NT2/D1 (cell line): ENCODE results near the gene NUDCD2.
"Not testable (repeated sequence)": the region's sequence is repeated elsewhere in the genome, so short reads cannot be mapped to it uniquely, and the experiment has no call there.

Experiments
- SUZ12 ChIP-seq: IDR thresholded peaks from 2 replicates; pipeline ENCODE4 v1.6.1; 2011; ENCODE audit not compliant: insufficient read length, insufficient read depth; ENCODE audit errors: extremely low read depth
- YY1 ChIP-seq: IDR thresholded peaks from 2 replicates; pipeline ENCODE4 v1.6.1; 2011; ENCODE audit not compliant: insufficient read length, insufficient read depth
- ZNF274 ChIP-seq: IDR thresholded peaks from 2 replicates; pipeline ENCODE4 v1.6.1; 2011; ENCODE audit warnings: mild to moderate bottlenecking, low read depth, low read length

DNA sequence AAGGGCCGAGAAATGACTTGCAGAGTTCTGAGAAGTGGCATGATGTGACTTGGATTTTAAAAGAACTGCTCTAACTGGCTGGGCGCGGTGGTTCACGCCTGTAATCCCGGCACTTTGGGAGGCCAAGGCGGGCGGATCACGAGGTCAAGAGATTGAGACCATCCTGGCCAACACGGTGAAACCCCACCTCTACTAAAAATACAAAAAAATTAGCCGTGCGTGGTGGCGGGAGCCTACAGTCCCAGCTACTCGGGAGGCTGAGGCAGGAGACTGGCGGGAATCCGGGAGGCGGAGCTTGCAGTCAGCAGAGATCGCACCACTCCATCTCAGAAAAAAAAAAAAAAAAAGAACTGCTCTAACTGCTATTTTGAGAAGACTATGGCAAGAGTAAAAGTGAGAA is 4.5 kb downstream of the NUDCD2 start:
- not testable (repeated sequence) for TF ChIP-seq YY1, SUZ12, ZNF274
